ENCODE measurements around the gene ZFP36L2.
A peak's percentile ranks its signal among the peaks of the same experiment; 100 is the strongest.

ZFP36L2 gene

GRCh38 chr2:43176449-43176848 is 50.0 kb downstream of the ZFP36L2 start:
- DNase-seq (ENCODE audit: insufficient read length) (no peak), FAIRE-seq (no peak)
- TF ChIP-seq TAF1 (IDR thresholded peaks at IDR 0.05; ENCODE audit: borderline replicate concordance, low read depth, low read length): no peak
- no peak for TF ChIP-seq POLR2AphosphoS5 (IDR thresholded peaks at IDR 0.05; ENCODE audit: low read depth, low read length)
- TF ChIP-seq POLR2A (IDR thresholded peaks at IDR 0.05; ENCODE audit: low read depth, low read length): no peak

GRCh38 chr2:43175876-43176275 is 50.5 kb downstream of the ZFP36L2 start:
- FAIRE-seq: no peak
- TF ChIP-seq POLR2AphosphoS5 (IDR thresholded peaks at IDR 0.05; ENCODE audit: low read depth, low read length) (no peak), TAF1 (IDR thresholded peaks at IDR 0.05; ENCODE audit: borderline replicate concordance, low read depth, low read length) (no peak), POLR2A (IDR thresholded peaks at IDR 0.05; ENCODE audit: low read depth, low read length) (no peak)
- DNase-seq (ENCODE audit: insufficient read length): no peak

GRCh38 chr2:43175020-43175441 is 51.4 kb downstream of the ZFP36L2 start:
- DNase-seq (ENCODE audit: insufficient read length) (no peak), FAIRE-seq (no peak)
- TF ChIP-seq TAF1 (IDR thresholded peaks at IDR 0.05; ENCODE audit: borderline replicate concordance, low read depth, low read length) (no peak), POLR2A (IDR thresholded peaks at IDR 0.05; ENCODE audit: low read depth, low read length) (no peak), POLR2AphosphoS5 (IDR thresholded peaks at IDR 0.05; ENCODE audit: low read depth, low read length) (no peak)

GRCh38 chr2:43174368-43174916 is 52.0 kb downstream of the ZFP36L2 start:
- DNase-seq (ENCODE audit: insufficient read length) (peak; percentile 66), FAIRE-seq (peak; percentile 66)
- no peak for TF ChIP-seq POLR2AphosphoS5 (IDR thresholded peaks at IDR 0.05; ENCODE audit: low read depth, low read length)
- no peak for TF ChIP-seq TAF1 (IDR thresholded peaks at IDR 0.05; ENCODE audit: borderline replicate concordance, low read depth, low read length)

Measured in GM12892 (cell line).